Hematopoietic multipotent progenitor cell (in vitro differentiated cells): ENCODE data around the gene HOXB3. TPM values are rescaled to one million over a fixed set of nuclear protein-coding genes. Genes with fewer than 3 reads are reported as not detected.

Experiments
- DNase-seq, 3 donors: peaks; one replicate each; pipeline ENCODE4 v3.0.0-alpha.2; 2011 to 2015; ENCODE audit warnings: low read depth in 2 of 3, low spot score in 2 of 3
- total RNA-seq: library from RNA; depleted of rRNA; stranded (reverse); fragments of >200 nt; gene quantifications from one replicate; pipeline ENCODE4 v1.2.3, GENCODE V29; 2012

HOXB3 gene
- total RNA-seq, 1 donor, result 20.5 TPM

DNA sequence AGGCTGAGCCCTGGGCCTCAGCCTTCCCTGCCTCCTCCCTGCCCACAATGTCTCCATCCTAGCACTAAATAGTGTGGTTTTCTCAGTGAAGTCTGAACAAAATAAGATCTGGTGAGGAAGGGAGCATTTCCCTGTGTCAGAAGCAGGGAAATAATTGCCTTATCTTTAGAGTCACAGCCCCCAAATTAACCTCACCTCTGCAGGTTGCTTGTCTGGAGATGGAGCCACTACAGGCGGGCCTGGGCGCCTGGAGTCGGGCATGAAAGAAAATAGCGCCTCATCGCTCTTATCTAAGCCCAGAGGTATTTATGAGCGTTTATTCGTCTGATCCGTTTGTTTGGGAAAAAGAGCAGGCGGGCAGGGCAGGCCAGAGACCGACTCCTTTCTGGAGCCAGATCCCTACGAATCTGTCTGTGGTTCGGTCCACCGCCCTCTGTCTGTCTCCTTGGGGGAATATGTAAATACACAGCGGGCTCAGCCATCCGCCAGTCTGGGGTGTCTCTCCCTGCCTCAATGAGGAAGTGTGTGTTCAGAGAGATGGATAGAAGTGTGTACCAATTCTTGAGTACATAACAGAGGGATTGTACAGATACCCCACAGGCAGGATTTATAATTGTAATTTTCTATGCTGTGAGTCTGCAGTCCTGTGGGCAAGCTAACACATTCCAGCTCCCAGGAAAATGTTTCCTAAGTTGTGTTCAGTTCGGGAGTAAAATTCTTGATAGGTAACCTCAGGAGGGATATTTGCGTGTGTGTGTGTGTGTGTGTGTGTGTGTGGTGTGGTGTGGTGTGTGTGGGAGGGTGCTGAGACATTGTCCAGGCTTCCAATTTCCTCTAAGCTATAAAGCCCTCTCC lies 10.4 kb upstream of the HOXB3 start:
- no peak for DNase-seq

- no peak for DNase-seq
These were observed 9.3 kb upstream of the HOXB3 start for GRCh38 chr17:48599354-48599753.

DNA sequence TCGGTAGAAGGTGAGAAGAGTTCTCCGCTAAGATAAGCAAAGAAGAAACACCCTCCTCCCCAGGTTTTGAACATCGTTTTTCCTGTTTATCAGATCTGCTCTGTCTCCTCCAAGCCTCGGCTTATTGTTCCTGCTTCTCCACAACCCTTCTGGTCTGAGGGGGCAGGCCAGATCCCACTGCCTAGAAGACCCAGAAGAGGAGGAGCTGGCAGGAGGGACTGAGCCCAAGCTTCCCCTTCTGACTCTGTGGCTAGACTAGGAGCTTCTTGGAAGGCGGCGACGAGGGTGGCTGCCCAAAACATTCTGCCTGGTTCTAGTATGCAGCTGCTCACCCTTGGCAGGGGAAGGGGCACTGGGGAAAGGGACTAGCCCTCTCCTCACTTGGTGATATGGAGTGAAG lies 8.7 kb upstream of the HOXB3 start:
- no peak for DNase-seq

DNA sequence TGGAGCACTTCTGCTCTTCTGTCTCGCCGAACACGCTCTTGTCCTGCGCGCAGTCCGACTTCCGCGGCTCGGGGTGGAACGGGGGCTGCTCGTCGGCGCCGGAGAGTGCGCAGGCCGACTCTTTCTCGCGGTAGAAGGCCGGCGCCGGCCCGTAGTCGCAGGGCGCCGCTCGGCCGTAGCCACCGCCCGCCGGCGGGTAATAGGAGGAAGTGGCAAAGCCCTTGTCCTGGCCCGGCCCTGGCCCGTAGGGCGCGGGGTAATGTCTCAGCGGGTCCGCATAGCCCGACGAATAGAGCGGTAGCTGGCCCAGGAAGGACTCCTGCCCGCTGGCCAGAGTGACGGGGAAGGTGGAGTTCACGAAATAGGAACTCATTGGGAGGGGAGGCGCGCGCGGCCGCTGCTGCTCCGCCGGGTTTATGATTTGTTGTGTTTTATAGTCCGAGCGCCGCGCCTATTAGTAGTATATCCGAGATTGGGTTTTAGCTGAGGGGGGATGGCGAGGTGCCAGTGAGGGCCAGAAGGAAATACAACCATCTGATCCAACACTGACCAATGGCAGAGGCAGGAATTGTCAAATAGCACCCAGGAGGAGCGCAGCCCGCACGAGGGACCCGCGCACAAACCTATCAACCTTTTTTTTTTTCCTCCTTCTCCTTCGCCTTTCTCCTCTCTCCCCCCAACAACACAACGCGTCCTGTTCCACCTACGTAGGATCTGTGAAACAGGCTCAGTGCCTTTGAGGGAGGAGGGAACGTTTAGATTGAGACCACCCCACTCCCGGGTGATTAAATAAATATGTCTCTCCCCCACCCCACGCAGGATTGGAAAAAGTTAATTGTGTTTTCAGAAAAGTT lies 8.0 kb upstream of the HOXB3 start:
- peak in 1 of 3 donors; percentile 65 for DNase-seq

DNA sequence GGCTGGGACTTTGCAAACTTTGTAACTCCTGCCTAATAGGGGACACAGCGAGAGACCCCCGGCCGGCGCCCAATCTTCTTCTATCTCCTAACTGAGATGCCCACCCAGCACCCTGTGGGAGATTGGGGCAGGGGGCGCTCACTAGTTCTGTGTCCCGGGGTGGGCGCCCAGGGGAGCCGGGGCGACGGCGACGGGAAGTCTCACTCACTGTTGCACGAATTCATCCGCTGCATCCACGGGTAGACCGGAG lies 7.4 kb upstream of the HOXB3 start:
- no peak for DNase-seq

GRCh38 chr17:48596735-48597527 lies 6.9 kb upstream of the HOXB3 start:
- no peak for DNase-seq

DNA sequence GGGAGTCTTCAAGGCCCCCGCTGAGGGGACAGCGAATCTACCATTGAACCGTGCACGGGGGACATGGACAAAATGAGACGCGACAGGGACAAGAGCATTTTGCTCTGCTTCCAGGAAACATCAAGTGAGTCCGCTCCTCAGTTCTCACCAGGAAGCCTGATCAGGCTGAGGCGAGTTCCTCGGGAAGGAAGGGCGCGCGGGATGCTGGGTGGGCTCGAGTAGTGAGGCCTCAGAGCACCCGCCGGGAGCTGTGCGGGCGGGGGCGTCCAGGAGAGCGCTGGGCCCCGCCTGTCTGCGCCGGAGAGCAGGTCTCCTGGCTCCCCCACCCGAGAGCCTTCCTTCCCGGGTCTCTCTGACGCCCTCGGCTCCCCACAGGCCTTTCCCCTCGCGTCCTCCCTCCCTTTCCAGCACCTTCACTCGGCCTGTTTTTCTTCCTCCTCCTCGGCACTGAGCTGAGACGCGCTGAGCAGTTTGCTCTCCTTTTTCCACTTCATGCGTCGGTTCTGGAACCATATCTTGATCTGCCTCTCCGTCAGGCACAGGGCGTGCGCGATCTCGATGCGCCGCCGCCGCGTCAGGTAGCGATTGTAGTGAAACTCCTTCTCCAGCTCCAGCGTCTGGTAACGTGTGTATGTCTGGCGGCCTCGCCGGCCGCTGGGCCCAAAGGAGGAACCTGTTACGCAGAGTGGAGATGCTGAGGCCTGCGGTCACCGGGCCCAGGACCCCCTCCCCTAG lies 6.1 kb upstream of the HOXB3 start:
- no peak for DNase-seq

GRCh38 chr17:48595278-48595999 lies 5.4 kb upstream of the HOXB3 start:
- DNase-seq, result no peak

GRCh38 chr17:48594538-48595277 lies 4.7 kb upstream of the HOXB3 start:
- DNase-seq, result no peak

DNA sequence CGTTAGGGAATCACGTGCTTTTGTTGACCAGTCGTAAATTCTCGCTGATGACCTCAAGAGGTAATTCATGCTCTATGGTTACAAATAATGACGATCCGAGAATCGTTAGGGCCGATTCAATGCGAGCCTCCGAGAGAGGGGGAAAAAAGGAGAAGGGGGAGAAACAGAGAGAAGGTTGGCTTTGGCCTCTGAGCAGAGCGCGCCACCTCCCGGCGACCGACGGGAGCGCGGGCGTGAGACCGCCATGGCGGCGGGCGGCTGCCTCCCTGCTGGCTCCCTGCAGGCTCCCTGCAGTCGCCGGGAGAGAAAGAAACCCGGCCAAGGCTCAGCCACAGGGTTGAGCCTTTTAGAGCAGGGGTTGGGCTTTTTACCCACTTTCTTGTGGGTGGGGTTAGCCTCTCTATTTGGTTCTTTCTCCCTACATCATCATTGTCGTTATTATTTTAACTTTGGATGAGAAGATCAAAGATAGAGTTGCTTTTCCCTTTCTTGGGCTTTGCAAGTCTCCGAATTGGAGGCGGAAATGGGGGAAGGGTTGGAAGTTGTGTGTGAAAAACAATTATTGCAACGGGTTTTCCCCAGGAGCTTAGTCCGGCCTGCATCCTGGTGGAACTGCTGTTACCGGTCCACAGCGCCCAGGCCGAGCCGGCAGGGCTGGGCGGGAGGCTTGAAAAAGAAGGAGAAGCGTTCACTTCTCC lies 3.9 kb upstream of the HOXB3 start:
- DNase-seq, result peak; percentile 60 to 86 (median 80)

DNA sequence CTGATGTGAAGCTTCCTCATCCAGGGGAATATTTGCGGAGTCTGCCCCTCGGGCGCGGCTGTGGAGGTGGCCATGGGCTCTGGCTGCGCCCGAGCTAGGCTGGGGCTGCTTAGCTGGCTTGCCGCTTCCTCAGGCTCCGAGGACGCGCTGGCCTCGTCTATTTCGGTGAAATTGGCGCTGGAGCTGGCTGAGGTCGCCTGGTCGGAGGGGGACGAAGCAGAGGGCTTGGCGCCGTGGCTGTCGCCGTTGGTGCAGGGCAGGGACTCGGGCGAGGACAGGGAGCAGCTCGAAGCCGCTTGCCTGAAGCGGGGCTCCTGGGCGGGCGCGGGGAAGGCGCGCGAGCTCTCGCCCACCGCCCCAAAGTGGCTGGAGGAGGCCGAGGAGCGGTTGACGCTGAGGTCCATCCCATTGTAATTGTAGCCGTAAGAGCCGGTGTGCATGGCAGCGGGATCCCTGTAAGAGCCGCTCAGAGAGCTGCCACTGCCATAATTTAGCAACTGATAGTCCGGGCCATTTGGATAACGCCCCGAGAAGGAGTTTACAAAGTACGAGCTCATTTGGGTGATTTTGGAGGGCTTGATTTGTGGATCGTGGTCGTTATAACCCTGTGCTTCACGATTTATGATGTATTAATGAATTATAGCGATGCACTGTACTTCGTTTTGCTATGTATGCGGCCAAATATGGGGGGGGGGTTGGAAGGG lies 3.2 kb upstream of the HOXB3 start, which contains the start of gene HOXB5:
Gene HOXB5 (minus strand): TSS at position 654 of the 704 bp plus-strand sequence. CDS start 97 bp downstream, at position 557.
- DNase-seq, result no peak

- DNase-seq, result no peak
These were observed 2.5 kb upstream of the HOXB3 start for GRCh38 chr17:48592577-48592976.

GRCh38 chr17:48592057-48592514 lies 2.0 kb upstream of the HOXB3 start:
- no peak for DNase-seq

DNA sequence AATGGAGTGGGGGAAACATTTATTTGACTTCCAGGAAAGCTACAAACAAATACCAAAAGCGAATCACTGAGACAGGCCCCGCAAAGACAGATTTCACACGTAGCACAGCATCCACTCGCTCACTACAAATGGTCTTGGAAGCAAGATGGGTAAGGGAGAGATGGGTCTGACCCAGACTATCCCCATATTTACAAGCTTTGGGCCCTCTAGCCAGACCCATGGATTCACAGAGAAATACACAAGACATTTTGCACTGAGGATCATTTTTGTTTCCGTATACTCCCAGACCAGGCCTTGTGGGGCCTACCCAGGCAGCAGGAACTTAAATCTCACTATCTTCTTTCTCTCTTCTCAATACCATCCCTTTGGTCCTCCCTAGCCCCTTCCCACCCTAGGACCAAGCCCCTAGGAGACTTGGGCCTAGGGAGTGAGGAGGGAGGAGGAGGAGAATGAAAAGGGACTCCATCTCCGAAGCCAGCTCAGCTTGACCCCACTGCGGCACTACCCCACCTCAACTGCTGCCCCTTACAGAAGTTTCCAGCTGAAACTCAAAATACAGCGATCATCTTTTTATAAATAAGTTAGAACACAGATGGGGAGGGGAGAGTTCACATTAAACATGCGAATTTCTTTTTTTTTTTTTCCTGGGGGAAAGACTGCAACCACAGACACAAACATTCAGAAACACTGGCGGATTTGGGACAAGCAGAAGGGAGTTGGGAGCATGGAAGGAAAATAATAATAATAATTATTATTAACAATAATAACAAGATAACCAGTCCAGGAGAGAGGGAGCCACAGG lies 1.4 kb upstream of the HOXB3 start:
- DNase-seq, result no peak

DNA sequence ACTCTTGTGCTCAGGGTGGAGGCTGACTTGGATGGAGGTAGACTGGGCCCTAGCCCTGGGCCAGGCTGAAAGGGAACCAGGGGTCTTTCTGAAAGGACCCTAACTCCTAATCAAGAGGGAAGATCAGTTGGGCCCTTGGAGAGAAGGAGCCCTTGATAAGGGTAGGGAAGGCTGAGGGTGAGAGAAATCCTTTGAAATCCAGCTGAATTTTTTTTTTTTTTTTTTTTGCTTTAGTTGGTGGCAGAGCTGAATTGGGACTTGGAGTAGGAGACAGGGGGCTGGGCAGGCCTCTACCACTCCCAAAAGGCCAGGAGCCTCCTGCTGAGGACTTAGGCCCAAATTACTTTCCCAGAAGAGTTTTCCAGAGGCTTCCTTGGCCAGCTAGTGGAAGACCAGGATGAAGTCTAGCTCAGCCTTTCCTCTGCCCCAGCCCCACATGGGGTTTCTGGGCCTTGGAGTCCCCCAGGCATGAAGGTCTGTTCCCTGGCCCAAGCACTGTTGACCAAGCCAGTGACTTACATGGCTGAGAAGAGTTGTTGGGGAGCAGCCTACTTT lies 643 bp upstream of the HOXB3 start:
- DNase-seq, result no peak

DNA sequence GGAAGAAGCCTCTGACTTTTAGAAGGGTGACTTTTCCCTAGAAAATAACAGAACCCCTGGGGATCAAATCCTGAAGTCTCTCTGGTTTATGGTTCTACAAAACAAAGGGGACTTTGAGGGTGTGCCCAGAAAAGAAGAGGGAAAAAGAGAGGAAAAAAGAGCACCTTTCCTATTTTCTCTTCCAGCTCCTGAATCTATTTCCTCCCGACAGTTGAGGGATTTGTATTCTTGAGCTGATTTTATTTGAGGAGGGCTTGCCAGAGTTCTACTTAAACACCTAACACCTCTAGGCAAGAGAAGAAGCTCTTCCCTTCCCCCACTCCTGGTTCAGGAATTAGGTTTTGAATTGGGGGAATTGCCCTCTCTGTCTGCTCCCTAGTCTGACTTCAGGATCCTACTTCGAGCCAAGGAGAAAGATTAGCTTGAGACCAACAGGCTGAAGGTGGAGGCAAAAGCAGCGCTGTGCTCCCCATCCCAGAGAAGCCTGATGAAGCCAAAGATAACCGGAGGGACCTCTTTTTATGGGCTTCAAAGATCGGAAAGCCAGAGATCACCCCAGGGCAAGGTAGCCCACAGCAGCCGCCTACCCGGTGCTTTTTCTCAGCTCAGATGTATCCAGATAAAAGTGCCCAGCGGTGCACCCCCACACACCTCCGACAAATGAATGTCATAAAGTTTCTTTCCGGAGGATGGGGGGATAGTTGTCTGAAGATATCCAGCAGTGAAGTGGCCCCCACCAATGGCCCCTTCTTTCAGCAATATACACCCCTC lies 796 bp downstream of the HOXB3 start:
- DNase-seq, result no peak
